K562 (cell line): ENCODE data around the gene RBP7. TPM values are rescaled to one million over a fixed set of nuclear protein-coding genes. Genes with fewer than 3 reads are reported as not detected.
A peak's percentile ranks its signal among the peaks of the same experiment; 100 is the strongest.

Source experiments
- COPS2 ChIP-seq: fragments of 450-650 bp; conservative IDR thresholded peaks from 2 replicates; pipeline ENCODE4 v1.6.1; 2016; ENCODE audit warnings: mild to moderate bottlenecking, moderate library complexity
- EP300 ChIP-seq: IDR thresholded peaks from 2 replicates; pipeline ENCODE4 v1.6.1; 2012; ENCODE audit warnings: low read length, improper control_type of control experiment
- KDM5B ChIP-seq: fragments of 200-600 bp; sonication (generic); IDR thresholded peaks from 2 replicates; pipeline ENCODE4 v1.6.1; 2012; ENCODE audit warnings: low read depth, mild to moderate bottlenecking, moderate library complexity, low read length, control low read depth, inconsistent platforms; ENCODE audit not compliant: insufficient replicate concordance
- MBD1 ChIP-seq: fragments of 250-450 bp; sonication (Bioruptor Pico); IDR thresholded peaks from 2 replicates; pipeline ENCODE4 v1.8.0; 2022; ENCODE audit warnings: inconsistent platforms
- NR1H2 ChIP-seq: sonication (generic); formaldehyde crosslinking; IDR thresholded peaks from 2 replicates; pipeline ENCODE4 v1.4.0; 2020; ENCODE audit warnings: mild to moderate bottlenecking, missing genetic modification reagents
- POLR2AphosphoS2 ChIP-seq: IDR thresholded peaks from 2 replicates; pipeline ENCODE4 v1.6.1; 2012; ENCODE audit warnings: low read length, improper control_type of control experiment
- SFPQ ChIP-seq: fragments of 200-400 bp; formaldehyde crosslinking; IDR thresholded peaks from 2 replicates; pipeline ENCODE4 v1.6.1; 2017; ENCODE audit warnings: mild to moderate bottlenecking, low read depth, low read length, moderate library complexity
- SIX5 ChIP-seq, 2 experiments: IDR thresholded peaks; 2 replicates each; pipeline ENCODE4 v1.6.1; 2011; ENCODE audit warnings: low read length in 2 of 2, borderline replicate concordance in 1 of 2, low read depth in 1 of 2, mild to moderate bottlenecking in 1 of 2, moderate library complexity in 1 of 2; ENCODE audit not compliant: insufficient read depth in 1 of 2
- SMARCB1 ChIP-seq: IDR thresholded peaks from 2 replicates; pipeline ENCODE4 v1.6.1; 2011; ENCODE audit warnings: improper control_type of control experiment, low read depth; ENCODE audit not compliant: insufficient read length
- SP1 ChIP-seq: sonication (generic); formaldehyde crosslinking; IDR thresholded peaks from 2 replicates; pipeline ENCODE4 v1.8.1; 2022; ENCODE audit warnings: mild to moderate bottlenecking, missing genetic modification reagents
- SUPT5H ChIP-seq: fragments of 450-650 bp; IDR thresholded peaks from 2 replicates; pipeline ENCODE4 v1.6.1; 2016
- TRIM25 ChIP-seq: fragments of 450-650 bp; IDR thresholded peaks from 2 replicates; pipeline ENCODE4 v1.7.0; 2016; ENCODE audit warnings: borderline replicate concordance
- TSC22D4 ChIP-seq: fragments of 450-650 bp; IDR thresholded peaks from 2 replicates; pipeline ENCODE4 v1.6.1; 2016; ENCODE audit warnings: missing genetic modification characterization, missing biosample characterization, control low read depth
- ZFPM2 ChIP-seq: fragments of 250-450 bp; sonication (Bioruptor Pico); IDR thresholded peaks from 2 replicates; pipeline ENCODE4 v1.5.1; 2022; ENCODE audit warnings: mild to moderate bottlenecking
- ZKSCAN8 ChIP-seq: fragments of 200-800 bp; sonication (Bioruptor generic); IDR thresholded peaks from 2 replicates; pipeline ENCODE4 v1.6.1; 2016; ENCODE audit warnings: missing genetic modification characterization, missing compliant biosample characterization
- ZNF212 ChIP-seq: fragments of 450-650 bp; formaldehyde crosslinking; IDR thresholded peaks from 2 replicates; pipeline ENCODE4 v1.4.0; 2020; ENCODE audit warnings: mild to moderate bottlenecking
- ZNF696 ChIP-seq: fragments of 250-450 bp; sonication (Bioruptor Pico); conservative IDR thresholded peaks from 2 replicates; pipeline ENCODE4 v1.4.0; 2020; ENCODE audit warnings: mild to moderate bottlenecking, moderate library complexity
- polyA plus RNA-seq, 8 experiments: library from polyadenylated mRNA; depleted of rRNA in 4 of 8; stranded (reverse) in 5 of 8; unstranded in 3 of 8; fragments of >200 nt; fragmentation: Nextera tagmentation in 2 of 8; fragmentation: Illumina TruSeq in 1 of 8; extraction: Ambion mirVana in 2 of 8; extraction: Trizol in 1 of 8; gene quantifications; 2 replicates each; pipeline versions ENCODE4 v1.2.1 to v1.2.3, GENCODE V29; 2011 to 2014; ENCODE audit warnings: inconsistent platforms in 1 of 8, missing spikeins in 1 of 8
- total RNA-seq, 7 experiments: library from RNA; depleted of rRNA in 6 of 7; stranded (reverse); fragments of >200 nt in 6 of 7; fragmentation: Illumina TruSeq in 2 of 7; extraction: Trizol in 2 of 7; gene quantifications; 2 replicates each; pipeline versions ENCODE4 v1.2.1 to v1.2.3, GENCODE V29; 2011 to 2021; ENCODE audit warnings: low replicate concordance in 1 of 7
- TF ChIP-seq, protein P1 (sequence below), 3 experiments: IDR thresholded peaks in 2 of 3; conservative IDR thresholded peaks in 1 of 3; 2 replicates each; pipeline ENCODE4 v1.5.1; 2011 to 2012; ENCODE audit warnings: low read length in 3 of 3, mild to moderate bottlenecking in 3 of 3, control low read depth in 2 of 3, improper control_type of control experiment in 1 of 3, inconsistent platforms in 1 of 3, low read depth in 1 of 3, mixed read lengths in 1 of 3, moderate library complexity in 1 of 3; ENCODE audit not compliant: insufficient read depth in 2 of 3

RBP7 gene
- total and polyA plus RNA-seq, 9 of the 15 experiments (the other 6 are each of a cell fraction or from before 2014, with no cell fraction given): not detected

GRCh38 chr1:10033359-10033845 is 36.4 kb downstream of the RBP7 start (continued):
- TF ChIP-seq ZFPM2 (CRISPR knock-in tag) (peak; percentile 13; the same call in 1 of the 2 replicates), MBD1 (CRISPR knock-in tag) (no peak), COPS2 (no peak), SIX5 (IDR thresholded peaks at IDR 0.05; ENCODE audit: borderline replicate concordance in 1 of 2, insufficient read depth in 1 of 2, low read depth in 1 of 2, low read length in 2 of 2) (no peak), POLR2AphosphoS2 (no peak), SFPQ (no peak), ZNF212 (no peak), TRIM25 (no peak), ZKSCAN8 (no peak), SMARCB1 (no peak), KDM5B (no peak), EP300 (no peak), ZNF696 (CRISPR knock-in tag) (no peak), SUPT5H (peak; percentile 17; the same call in 1 of the 2 replicates), TSC22D4 (tag) (no peak), NR1H2 (CRISPR knock-in tag) (no peak; the same call in 1 of the 2 replicates), SP1 (no peak)
- TF ChIP-seq, protein P1, sequence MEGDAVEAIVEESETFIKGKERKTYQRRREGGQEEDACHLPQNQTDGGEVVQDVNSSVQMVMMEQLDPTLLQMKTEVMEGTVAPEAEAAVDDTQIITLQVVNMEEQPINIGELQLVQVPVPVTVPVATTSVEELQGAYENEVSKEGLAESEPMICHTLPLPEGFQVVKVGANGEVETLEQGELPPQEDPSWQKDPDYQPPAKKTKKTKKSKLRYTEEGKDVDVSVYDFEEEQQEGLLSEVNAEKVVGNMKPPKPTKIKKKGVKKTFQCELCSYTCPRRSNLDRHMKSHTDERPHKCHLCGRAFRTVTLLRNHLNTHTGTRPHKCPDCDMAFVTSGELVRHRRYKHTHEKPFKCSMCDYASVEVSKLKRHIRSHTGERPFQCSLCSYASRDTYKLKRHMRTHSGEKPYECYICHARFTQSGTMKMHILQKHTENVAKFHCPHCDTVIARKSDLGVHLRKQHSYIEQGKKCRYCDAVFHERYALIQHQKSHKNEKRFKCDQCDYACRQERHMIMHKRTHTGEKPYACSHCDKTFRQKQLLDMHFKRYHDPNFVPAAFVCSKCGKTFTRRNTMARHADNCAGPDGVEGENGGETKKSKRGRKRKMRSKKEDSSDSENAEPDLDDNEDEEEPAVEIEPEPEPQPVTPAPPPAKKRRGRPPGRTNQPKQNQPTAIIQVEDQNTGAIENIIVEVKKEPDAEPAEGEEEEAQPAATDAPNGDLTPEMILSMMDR (IDR thresholded peaks at IDR 0.05 in 2 of 3, conservative IDR thresholded peaks at IDR 0.05 in 1 of 3; ENCODE audit: insufficient read depth in 2 of 3, low read depth in 1 of 3, low read length in 3 of 3): peak in 1 of 3 experiments; percentile 20; a peak in 1 of 6 replicates
